ENCODE results near the gene PRKAA1. TPM values are rescaled to one million over a fixed set of nuclear protein-coding genes. Genes with fewer than 3 reads are reported as not detected.
"Not testable (repeated sequence)": the region's sequence is repeated elsewhere in the genome, so short reads cannot be mapped to it uniquely, and the experiment has no call there.

Gene PRKAA1
- total RNA-seq, 2 donors from 2014 or later = 92.3 to 94.9 TPM

DNA sequence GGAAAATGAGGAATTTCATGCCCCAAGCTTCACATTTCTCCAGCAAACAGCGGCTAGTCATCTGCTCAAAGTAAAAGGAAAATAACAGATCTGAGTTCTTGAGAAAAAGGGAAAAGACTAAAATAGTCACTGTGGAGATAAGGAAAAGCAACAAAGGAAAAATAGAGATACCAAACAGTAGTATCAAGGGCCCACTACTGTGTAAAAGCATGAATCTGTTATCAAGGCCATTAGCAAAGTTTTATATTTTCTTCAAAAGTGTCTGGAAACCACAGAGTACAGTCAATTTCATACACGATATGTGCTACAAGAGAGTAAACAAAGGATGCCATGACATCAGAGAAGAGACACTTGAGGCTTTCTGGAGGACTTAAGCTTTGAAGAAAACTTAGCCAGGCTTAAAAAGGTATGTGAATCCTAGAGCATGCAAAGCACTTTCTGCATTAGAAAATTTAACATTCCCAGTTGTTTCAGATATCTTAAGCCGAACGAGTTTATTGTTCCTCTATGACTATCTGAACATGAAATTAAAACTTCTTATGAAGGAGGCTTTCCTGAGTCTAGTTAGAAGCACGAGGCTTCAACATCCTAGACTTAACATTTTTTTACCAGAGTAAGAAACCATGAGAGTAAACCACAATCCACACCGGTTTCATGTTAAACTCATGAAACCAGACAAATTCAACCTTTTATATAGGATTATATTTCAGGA is 43.6 kb downstream of the PRKAA1 start:
- ATAC-seq = peak in 1 of 2 donors; percentile 37
- no peak overlapping the region for H3K4me3 Mint-ChIP-seq
- H3K27ac Mint-ChIP-seq = no peak overlapping the region
- DNase-seq (ENCODE audit: low spot score) = no peak
- peaks cover 17 to 24% of the 10 kb centered on the region in 2 donors for H3K4me1 Mint-ChIP-seq (ENCODE audit: low read depth in 2 of 2)
- H3K9me3 Mint-ChIP-seq = no peaks in the 10 kb centered on the region
- H3K36me3 Mint-ChIP-seq = no peaks in the 10 kb centered on the region
- H3K27me3 Mint-ChIP-seq = no peaks in the 10 kb centered on the region

DNA sequence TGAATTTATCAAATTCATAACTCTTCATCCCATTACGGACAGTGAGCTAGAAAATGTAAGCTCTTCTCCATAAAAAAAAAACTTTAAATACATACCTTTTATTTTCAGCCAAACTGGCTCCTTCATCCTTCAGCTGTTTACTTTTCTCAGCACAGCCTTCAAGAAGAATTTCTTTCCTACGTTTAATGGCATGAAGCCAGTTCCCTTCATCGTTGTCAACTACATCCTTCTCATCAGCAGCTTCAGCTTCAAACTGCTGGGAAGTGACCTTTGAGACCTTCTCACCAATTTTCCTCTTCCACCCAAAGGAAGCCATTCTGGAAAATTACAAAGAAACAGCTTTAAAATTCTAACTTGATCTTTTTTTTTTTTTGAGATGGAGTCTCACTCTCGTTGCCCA is 51.5 kb downstream of the PRKAA1 start:
- peaks cover 4% of the 10 kb centered on the region for H3K36me3 Mint-ChIP-seq
- ATAC-seq (no peak), DNase-seq (ENCODE audit: low spot score) (no peak)
- H3K4me1 Mint-ChIP-seq (ENCODE audit: low read depth in 2 of 2) = peaks cover 16 to 22% of the 10 kb centered on the region in 2 donors
- H3K27me3 Mint-ChIP-seq = no peaks in the 10 kb centered on the region
- no peak overlapping the region for H3K27ac Mint-ChIP-seq
- H3K4me3 Mint-ChIP-seq = no peak overlapping the region
- H3K9me3 Mint-ChIP-seq = no peaks in the 10 kb centered on the region

DNA sequence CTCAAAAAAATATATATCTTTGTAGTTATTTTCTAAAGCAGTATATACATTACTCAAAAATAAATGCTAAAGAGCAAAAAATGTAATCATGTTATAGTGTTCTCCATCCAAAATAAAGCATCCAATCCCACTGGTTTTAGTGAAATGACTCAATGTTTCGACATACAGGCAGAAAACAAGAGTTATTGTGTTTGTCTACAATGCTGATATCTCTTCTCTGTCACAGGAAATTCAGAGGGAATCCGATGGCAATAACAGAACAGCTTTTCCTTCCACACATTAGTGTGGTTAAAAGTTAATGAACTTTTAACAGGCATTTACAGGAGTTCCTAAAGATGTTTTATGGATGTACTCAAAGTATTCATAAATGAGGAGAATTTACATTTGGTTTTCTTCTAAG is 54.4 kb downstream of the PRKAA1 start:
- H3K27me3 Mint-ChIP-seq = no peaks in the 10 kb centered on the region
- DNase-seq (ENCODE audit: low spot score) (no peak), ATAC-seq (no peak)
- no peak overlapping the region for H3K27ac Mint-ChIP-seq
- H3K36me3 Mint-ChIP-seq = peaks cover 14% of the 10 kb centered on the region
- no peaks in the 10 kb centered on the region for H3K9me3 Mint-ChIP-seq
- no peak overlapping the region for H3K4me3 Mint-ChIP-seq
- peaks cover 10 to 11% of the 10 kb centered on the region in 2 donors for H3K4me1 Mint-ChIP-seq (ENCODE audit: low read depth in 2 of 2)

DNA sequence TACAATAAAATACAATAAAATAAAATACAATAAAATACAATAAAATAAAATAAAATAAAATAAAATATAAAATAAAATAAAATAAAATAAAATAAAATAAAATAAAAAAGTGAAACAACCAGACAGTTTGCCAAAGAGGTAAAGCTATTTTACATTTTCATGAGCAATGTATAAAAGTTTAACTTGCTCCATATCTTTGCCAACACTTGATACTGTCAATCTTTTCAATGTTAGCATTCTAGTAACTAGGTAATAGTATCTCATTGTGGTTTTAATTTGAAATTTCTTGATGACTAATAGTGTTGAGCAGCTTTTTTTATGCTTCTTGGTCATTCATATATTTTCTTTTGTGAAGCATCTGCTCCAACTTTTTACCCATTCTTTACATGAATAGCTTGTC is 59.7 kb downstream of the PRKAA1 start:
- H3K27ac Mint-ChIP-seq = no peak overlapping the region
- peaks cover 25 to 30% of the 10 kb centered on the region in 2 donors for H3K4me1 Mint-ChIP-seq (ENCODE audit: low read depth in 2 of 2)
- peaks cover 16% of the 10 kb centered on the region for H3K36me3 Mint-ChIP-seq
- no peak for DNase-seq (ENCODE audit: low spot score)
- no peak for ATAC-seq
- no peaks in the 10 kb centered on the region for H3K9me3 Mint-ChIP-seq
- H3K27me3 Mint-ChIP-seq = no peaks in the 10 kb centered on the region
- H3K4me3 Mint-ChIP-seq = no peak overlapping the region

DNA sequence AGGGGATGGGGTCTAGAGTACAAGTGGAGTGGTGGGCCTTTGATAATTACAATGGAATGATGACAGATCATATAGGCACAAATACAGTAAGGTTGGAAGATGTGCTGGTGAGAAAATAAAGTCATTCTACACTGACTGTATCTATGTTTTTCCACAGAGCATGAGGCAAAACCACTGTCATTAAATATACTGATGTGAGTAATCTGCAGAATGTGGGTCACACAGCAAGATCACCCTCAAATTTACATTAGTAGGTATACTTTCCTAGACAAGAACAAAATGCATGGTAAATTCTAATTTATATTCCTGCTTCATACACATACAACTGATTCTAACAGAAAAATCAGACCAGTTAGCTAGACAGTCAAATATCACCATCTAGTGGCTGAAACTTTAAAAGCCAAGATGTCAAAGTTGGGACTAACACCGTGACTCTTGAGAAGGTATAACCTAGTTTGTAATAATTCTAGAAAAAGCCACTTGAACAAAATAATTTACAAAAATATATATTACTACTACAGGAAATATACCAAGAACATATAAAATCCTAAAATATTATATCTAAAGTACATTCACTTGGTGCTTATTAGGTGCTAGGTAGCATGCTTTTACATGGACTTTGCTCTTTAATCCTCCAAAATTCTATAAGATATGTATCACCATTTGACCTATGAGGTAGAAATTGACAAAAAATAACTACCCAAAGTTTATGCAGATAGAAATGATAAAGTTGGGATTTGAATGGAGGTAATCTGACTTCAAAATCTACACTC is 61.9 kb downstream of the PRKAA1 start:
- Mint-ChIP-seq H3K27me3 (no peaks in the 10 kb centered on the region), H3K4me1 (ENCODE audit: low read depth in 2 of 2) (peaks cover 20 to 34% of the 10 kb centered on the region in 2 donors), H3K4me3 (no peak overlapping the region), H3K36me3 (peaks cover 19% of the 10 kb centered on the region), H3K27ac (peak overlapping the region in 1 of 2 donors; percentile 28), H3K9me3 (no peaks in the 10 kb centered on the region)
- DNase-seq (ENCODE audit: low spot score) = no peak
- ATAC-seq = peak; percentile 53 to 57

DNA sequence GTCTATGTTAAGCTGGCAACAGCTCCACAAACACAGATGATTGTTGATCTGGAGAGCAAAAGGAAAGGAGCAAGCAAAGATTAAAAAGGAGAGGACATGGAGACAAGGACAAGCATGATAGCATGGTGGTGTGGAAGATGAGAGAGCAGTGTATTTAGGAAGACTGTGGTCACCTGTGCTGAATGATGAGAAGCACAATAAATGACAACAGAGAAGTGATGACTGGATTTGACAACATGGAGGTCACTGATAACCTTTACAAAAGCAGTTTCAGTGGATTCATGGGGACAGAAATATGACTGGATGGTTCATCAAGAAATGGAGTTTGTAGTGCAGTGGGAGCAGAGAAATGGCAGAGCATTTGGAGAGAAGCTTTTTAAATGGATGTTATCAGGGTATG is 62.6 kb downstream of the PRKAA1 start:
- H3K27me3 Mint-ChIP-seq = no peaks in the 10 kb centered on the region
- peaks cover 14% of the 10 kb centered on the region for H3K36me3 Mint-ChIP-seq
- H3K4me3 Mint-ChIP-seq = no peak overlapping the region
- no peak for DNase-seq (ENCODE audit: low spot score)
- no peaks in the 10 kb centered on the region for H3K9me3 Mint-ChIP-seq
- peak overlapping the region; percentile 25 to 28 for H3K27ac Mint-ChIP-seq
- peaks cover 21 to 35% of the 10 kb centered on the region in 2 donors for H3K4me1 Mint-ChIP-seq (ENCODE audit: low read depth in 2 of 2)
- ATAC-seq = no peak

DNA sequence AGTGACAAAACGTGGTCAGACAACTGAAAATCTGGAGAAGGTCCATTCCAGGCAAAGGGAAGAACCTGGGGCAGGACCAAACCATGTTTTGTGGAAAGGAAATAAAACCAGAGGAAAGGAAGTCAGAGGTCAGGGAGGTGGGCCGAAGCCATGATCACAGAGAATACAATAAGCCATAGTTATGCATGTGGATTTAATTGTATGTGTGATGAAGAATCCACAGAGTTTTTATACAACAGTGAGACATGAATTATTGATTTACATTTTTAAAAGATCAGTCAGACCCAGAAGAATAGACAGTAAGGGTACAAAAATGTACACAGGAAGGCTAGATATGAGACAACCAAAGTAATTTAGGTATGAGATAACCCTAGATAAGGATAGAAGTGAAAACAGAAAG is 63.2 kb downstream of the PRKAA1 start:
- no peak overlapping the region for H3K4me3 Mint-ChIP-seq
- H3K9me3 Mint-ChIP-seq = no peaks in the 10 kb centered on the region
- peak overlapping the region; percentile 25 to 28 for H3K27ac Mint-ChIP-seq
- no peak for ATAC-seq
- peaks cover 12% of the 10 kb centered on the region for H3K36me3 Mint-ChIP-seq
- H3K4me1 Mint-ChIP-seq (ENCODE audit: low read depth in 2 of 2) = peaks cover 24 to 35% of the 10 kb centered on the region in 2 donors
- no peak for DNase-seq (ENCODE audit: low spot score)
- no peaks in the 10 kb centered on the region for H3K27me3 Mint-ChIP-seq

DNA sequence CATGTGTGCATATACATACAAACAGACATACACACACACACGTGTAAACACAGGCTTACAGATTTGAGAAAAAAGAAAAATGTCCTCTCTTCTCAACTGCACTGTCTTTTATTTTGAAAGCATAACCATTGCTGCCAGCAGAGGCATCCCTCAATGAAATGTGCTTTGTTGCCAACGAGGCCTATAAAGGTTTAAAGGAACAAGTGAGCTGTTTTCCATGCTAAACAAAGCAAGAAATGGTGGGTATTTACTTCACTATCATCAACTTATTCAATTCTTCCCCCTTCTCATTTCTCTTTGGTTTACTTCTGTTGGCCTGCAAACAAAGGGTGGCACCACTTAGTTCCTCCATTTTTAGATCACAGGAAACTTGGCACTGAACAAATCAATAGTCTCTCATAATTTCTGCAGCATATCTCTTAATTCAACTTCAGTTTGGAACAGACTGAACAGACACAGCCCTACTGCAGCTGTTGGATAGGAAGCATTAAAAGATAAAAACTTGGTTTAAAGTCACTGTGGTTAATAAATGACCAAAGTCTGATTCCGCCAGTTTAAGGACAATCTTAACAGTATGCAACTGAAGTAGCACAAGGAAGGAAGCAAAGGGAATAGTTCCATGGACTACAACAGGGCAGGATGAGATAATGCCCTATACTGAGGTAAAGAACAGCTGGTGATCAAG is 64.2 kb downstream of the PRKAA1 start:
- no peak for ATAC-seq
- Mint-ChIP-seq H3K4me1 (ENCODE audit: low read depth in 2 of 2) (peaks cover 24 to 35% of the 10 kb centered on the region in 2 donors), H3K27ac (peak overlapping the region in 1 of 2 donors; percentile 18), H3K36me3 (peaks cover 12% of the 10 kb centered on the region), H3K4me3 (no peak overlapping the region), H3K27me3 (no peaks in the 10 kb centered on the region), H3K9me3 (no peaks in the 10 kb centered on the region)
- no peak for DNase-seq (ENCODE audit: low spot score)

DNA sequence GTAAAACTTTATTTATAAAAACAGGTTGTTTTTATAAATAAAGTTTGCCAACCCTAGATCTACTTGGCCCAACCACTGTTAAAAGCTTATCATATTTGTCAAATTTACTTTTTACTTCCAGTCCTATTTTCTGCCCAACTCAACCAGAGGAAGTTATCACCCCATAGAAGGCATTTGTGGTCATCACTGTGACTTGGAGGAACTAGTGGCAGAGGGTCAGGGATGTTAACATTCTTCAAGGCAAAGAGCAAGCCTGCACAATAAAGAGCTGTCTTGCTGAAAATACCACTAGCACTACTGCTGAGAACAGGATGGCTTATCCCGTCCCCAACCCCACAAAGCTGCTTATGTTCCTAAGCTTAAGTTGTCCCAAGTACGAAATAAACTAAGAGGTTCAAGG is 64.7 kb downstream of the PRKAA1 start:
- Mint-ChIP-seq H3K4me3 (no peak overlapping the region), H3K9me3 (no peaks in the 10 kb centered on the region), H3K36me3 (peaks cover 12% of the 10 kb centered on the region), H3K27me3 (no peaks in the 10 kb centered on the region), H3K4me1 (ENCODE audit: low read depth in 2 of 2) (peaks cover 24 to 35% of the 10 kb centered on the region in 2 donors), H3K27ac (no peak overlapping the region)
- DNase-seq (ENCODE audit: low spot score) (no peak), ATAC-seq (no peak)

DNA sequence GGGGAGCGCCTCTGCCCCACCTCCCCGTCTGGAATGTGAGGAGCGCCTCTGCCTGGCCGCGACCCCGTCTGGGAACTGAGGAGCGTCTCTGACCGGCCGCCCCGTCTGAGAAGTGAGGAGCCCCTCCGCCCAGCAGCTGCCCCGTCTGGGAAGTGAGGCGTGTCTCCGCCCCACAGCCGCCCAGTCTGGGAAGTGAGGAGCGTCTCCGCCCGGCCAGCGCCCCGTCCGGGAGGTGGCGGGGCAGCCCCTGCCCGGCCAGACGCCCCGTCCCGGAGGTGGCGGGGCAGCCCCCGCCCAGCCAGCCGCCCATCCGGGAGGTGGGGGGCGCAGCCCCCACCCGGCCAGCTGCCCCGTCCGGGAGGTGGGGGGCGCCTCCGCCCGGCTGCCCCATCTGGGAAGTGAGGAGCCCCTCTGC is 75.7 kb downstream of the PRKAA1 start:
- H3K27ac Mint-ChIP-seq; H3K4me1 Mint-ChIP-seq (ENCODE audit: low read depth in 2 of 2); H3K9me3 Mint-ChIP-seq; DNase-seq (ENCODE audit: low spot score); H3K27me3 Mint-ChIP-seq; H3K4me3 Mint-ChIP-seq; ATAC-seq: not testable (repeated sequence)
- H3K36me3 Mint-ChIP-seq = peaks cover 18% of the 10 kb centered on the region

DNA sequence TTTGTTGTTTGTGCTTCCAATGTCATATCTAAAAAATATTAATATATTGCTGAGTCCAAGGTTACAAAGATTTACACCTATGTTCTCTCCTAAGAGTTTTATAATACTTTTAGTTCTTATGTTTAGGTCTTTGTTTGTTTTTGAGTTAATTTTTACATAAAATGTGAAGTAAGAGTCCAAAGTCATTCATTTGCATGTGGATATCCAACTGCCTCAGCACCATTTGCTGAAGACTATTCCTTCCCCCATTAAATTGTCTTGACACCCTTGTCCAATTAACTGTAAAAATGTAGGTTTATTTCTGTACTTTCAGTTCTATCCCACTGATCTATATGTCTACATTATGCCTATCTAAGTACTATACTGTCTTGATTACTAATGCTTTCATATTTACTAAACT is 78.1 kb downstream of the PRKAA1 start:
- Mint-ChIP-seq H3K27ac (no peak overlapping the region), H3K27me3 (no peaks in the 10 kb centered on the region), H3K9me3 (peaks cover 3% of the 10 kb centered on the region), H3K4me1 (ENCODE audit: low read depth in 2 of 2) (peaks cover 6 to 7% of the 10 kb centered on the region in 2 donors), H3K4me3 (no peak overlapping the region), H3K36me3 (peaks cover 23% of the 10 kb centered on the region)
- DNase-seq (ENCODE audit: low spot score) (no peak), ATAC-seq (no peak)

DNA sequence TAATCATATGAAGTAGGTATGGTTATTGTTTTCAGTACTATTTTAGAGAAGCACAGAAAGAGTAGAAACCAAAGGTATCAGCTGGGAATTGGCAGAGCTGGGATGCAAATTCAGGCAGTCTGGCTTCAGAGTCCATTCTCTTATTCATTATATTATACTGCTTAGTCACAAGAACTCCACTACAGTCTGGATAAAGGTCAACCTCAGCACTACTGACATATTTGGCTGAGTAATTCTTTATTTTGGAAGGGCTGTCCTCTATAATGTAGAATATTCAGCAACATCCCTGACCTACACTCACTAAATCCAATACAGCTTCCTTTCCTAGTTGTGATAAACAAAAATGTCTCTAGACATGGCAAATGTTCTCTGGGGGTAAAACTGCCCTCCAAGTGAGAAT is 80.9 kb downstream of the PRKAA1 start:
- Mint-ChIP-seq H3K36me3 (peaks cover 23% of the 10 kb centered on the region), H3K4me1 (ENCODE audit: low read depth in 2 of 2) (peaks cover 6 to 7% of the 10 kb centered on the region in 2 donors), H3K4me3 (no peak overlapping the region), H3K27ac (no peak overlapping the region), H3K27me3 (no peaks in the 10 kb centered on the region), H3K9me3 (peaks cover 3% of the 10 kb centered on the region)
- ATAC-seq = no peak
- DNase-seq (ENCODE audit: low spot score) = no peak

DNA sequence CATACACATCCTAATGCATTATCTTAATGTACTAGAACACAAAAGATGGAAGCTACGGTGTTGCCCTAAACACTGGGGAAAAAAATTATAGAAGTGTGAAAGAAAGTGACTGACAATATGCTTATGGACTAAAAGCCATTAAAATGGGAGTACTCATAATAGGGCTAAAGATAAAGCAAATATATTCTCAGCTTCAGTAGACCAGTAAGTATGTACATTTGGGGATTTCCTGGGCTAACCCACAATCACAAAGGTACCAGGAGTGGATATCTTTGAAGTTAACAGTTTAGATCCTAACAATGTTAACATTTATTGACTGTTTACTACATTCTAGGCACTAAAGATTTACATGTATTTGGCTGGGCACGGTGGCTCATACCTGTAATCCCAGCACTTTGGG is 81.6 kb downstream of the PRKAA1 start:
- Mint-ChIP-seq H3K27me3 (no peaks in the 10 kb centered on the region), H3K27ac (no peak overlapping the region), H3K36me3 (peaks cover 21% of the 10 kb centered on the region), H3K4me1 (ENCODE audit: low read depth in 2 of 2) (peaks cover 6 to 7% of the 10 kb centered on the region in 2 donors), H3K4me3 (no peak overlapping the region), H3K9me3 (peaks cover 3% of the 10 kb centered on the region)
- ATAC-seq (no peak), DNase-seq (ENCODE audit: low spot score) (no peak)

DNA sequence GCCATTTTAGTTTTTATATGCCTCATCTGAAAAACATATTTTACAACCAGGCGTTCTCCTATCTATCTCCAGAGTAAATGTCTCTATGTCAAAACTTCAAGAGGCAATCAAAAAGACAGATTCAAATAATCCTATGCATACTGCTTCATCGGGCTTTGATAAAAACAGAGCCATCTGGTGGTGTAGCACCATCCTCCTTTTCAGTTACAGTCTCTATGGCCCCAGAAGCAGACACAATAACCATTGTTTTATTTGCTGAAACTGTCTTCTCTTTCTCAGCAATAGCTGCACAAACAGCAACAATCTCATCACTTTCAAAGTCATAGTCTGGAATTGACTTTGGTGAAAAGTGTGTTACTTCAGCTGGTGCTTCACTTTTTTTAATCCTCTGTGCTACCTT is 82.2 kb downstream of the PRKAA1 start:
- Mint-ChIP-seq H3K4me1 (ENCODE audit: low read depth in 2 of 2) (peaks cover 6 to 7% of the 10 kb centered on the region in 2 donors), H3K27me3 (no peaks in the 10 kb centered on the region), H3K4me3 (no peak overlapping the region), H3K36me3 (peaks cover 15% of the 10 kb centered on the region), H3K9me3 (no peaks in the 10 kb centered on the region), H3K27ac (no peak overlapping the region)
- DNase-seq (ENCODE audit: low spot score) = no peak
- no peak for ATAC-seq

Data from natural killer cell treated with Interleukin-12 subunit alpha and Interleukin-12 subunit beta and Interleukin-15 and Interleukin-18, amount 100 ng/mL, for 72 hours (primary cell).